Loucy (cell line): ENCODE measurements around the gene TFPT.

Experiments used
- EZH2phosphoT487 ChIP-seq: fragments of 200-600 bp; IDR thresholded peaks from 2 replicates; pipeline ENCODE4 v1.6.1; 2018; ENCODE audit warnings: antibody characterized with exemption, mild to moderate bottlenecking, moderate library complexity, borderline replicate concordance
- TF ChIP-seq, protein P1 (sequence below): fragments of 200-600 bp; sonication (generic); conservative IDR thresholded peaks from 2 replicates; pipeline ENCODE4 v1.5.1; 2014; ENCODE audit warnings: mild to moderate bottlenecking, antibody characterized with exemption, low read length

DNA sequence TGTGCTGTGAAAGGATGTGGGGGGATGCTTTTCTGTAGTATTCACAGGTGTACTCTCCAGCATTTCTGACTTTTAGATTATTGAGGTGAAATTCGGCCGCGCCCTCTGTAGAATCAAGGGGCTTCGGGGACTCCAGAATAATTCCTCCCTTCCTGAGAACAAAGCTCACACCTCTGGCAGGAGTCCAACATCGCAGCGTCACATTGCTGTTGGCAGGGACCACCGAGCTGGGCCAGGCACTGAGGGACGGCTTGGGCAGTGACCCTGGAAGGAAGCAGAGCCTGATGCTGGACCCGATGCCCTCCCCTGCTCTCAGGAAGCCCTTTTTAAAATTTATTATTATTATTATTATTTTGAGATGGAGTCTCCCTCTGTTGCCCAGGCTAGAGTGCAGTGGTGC is 40.6 kb downstream of the TFPT start:
- TF ChIP-seq, protein P1, sequence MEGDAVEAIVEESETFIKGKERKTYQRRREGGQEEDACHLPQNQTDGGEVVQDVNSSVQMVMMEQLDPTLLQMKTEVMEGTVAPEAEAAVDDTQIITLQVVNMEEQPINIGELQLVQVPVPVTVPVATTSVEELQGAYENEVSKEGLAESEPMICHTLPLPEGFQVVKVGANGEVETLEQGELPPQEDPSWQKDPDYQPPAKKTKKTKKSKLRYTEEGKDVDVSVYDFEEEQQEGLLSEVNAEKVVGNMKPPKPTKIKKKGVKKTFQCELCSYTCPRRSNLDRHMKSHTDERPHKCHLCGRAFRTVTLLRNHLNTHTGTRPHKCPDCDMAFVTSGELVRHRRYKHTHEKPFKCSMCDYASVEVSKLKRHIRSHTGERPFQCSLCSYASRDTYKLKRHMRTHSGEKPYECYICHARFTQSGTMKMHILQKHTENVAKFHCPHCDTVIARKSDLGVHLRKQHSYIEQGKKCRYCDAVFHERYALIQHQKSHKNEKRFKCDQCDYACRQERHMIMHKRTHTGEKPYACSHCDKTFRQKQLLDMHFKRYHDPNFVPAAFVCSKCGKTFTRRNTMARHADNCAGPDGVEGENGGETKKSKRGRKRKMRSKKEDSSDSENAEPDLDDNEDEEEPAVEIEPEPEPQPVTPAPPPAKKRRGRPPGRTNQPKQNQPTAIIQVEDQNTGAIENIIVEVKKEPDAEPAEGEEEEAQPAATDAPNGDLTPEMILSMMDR: no peak
- TF ChIP-seq EZH2phosphoT487: no peak
